ENCODE measurements around the gene DAAM1.

DNA sequence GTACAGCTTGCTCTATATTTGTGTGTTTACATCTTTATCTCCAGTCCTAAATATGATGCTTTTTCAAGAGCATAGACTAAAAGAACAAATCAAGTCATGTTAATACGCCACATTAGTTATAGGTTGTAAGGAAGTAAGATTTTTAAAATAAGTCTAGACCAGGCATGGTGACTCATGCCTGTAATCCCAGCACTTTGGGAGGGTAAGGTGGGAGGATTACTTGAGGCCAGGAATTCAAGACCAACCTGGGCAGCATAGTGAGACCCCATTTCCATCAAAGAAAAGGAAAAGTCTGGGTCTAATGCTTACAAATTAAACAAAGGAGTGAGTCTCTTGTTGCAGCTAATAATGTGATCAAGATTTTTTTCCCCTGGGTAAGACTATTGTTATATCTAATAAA is 157.9 kb downstream of the DAAM1 start:
- no peak for TF ChIP-seq EP300 (conservative IDR thresholded peaks at IDR 0.05; ENCODE audit: poor library complexity, severe bottlenecking)
- TF ChIP-seq, protein P1, sequence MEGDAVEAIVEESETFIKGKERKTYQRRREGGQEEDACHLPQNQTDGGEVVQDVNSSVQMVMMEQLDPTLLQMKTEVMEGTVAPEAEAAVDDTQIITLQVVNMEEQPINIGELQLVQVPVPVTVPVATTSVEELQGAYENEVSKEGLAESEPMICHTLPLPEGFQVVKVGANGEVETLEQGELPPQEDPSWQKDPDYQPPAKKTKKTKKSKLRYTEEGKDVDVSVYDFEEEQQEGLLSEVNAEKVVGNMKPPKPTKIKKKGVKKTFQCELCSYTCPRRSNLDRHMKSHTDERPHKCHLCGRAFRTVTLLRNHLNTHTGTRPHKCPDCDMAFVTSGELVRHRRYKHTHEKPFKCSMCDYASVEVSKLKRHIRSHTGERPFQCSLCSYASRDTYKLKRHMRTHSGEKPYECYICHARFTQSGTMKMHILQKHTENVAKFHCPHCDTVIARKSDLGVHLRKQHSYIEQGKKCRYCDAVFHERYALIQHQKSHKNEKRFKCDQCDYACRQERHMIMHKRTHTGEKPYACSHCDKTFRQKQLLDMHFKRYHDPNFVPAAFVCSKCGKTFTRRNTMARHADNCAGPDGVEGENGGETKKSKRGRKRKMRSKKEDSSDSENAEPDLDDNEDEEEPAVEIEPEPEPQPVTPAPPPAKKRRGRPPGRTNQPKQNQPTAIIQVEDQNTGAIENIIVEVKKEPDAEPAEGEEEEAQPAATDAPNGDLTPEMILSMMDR (IDR thresholded peaks at IDR 0.05; ENCODE audit: poor library complexity, severe bottlenecking), result no peak
- no peak for TF ChIP-seq MXI1 (conservative IDR thresholded peaks at IDR 0.05; ENCODE audit: poor library complexity, severe bottlenecking)
- no peak for TF ChIP-seq SMC3 (conservative IDR thresholded peaks at IDR 0.05; ENCODE audit: poor library complexity)
- no peak for TF ChIP-seq RAD21 (conservative IDR thresholded peaks at IDR 0.05)
- no peak for TF ChIP-seq EZH2 (IDR thresholded peaks at IDR 0.05; ENCODE audit: borderline replicate concordance, insufficient read depth, low read length, poor library complexity, severe bottlenecking)

Data from neural cell (in vitro differentiated cells).